OCI-LY1 (cell line): ENCODE data around the gene TMTC4.

Experiments
- H2AFZ ChIP-seq: fragments of 200-600 bp; sonication (generic), shearing (Covaris generic); 2 replicates; pipeline ENCODE4 v1.6.0; 2014; ENCODE audit warnings: antibody characterized with exemption, mild to moderate bottlenecking, low read length
- H3F3A ChIP-seq: fragments of 200-600 bp; sonication (generic), shearing (Covaris generic); 2 replicates; pipeline ENCODE4 v1.6.0; 2014; ENCODE audit warnings: mild to moderate bottlenecking, antibody characterized with exemption, low read length, moderate library complexity; ENCODE audit not compliant: insufficient read depth
- H3K27ac ChIP-seq: fragments of 200-600 bp; sonication (generic); 2 replicates; pipeline ENCODE4 v1.5.1; 2014; ENCODE audit warnings: low read length, mixed run types, mild to moderate bottlenecking, low read depth; ENCODE audit not compliant: poor library complexity, severe bottlenecking
- H3K27me3 ChIP-seq: fragments of 200-600 bp; sonication (generic); 2 replicates; pipeline ENCODE4 v1.6.0; 2014; ENCODE audit warnings: antibody characterized with exemption, mild to moderate bottlenecking, low read length, moderate library complexity; ENCODE audit not compliant: insufficient read depth
- H3K36me3 ChIP-seq: fragments of 200-600 bp; sonication (generic); 2 replicates; pipeline ENCODE4 v1.6.1; 2014; ENCODE audit warnings: mild to moderate bottlenecking, antibody characterized with exemption, low read length, moderate library complexity, mixed read lengths; ENCODE audit not compliant: insufficient read depth
- H3K4me1 ChIP-seq: fragments of 200-600 bp; sonication (generic); 2 replicates; pipeline ENCODE4 v1.5.1; 2014; ENCODE audit warnings: mild to moderate bottlenecking, low read length, moderate library complexity; ENCODE audit not compliant: insufficient read depth, severe bottlenecking
- H3K4me2 ChIP-seq: fragments of 200-600 bp; sonication (generic), shearing (Covaris generic); 2 replicates; pipeline ENCODE4 v1.6.1; 2014; ENCODE audit warnings: low read length
- H3K4me3 ChIP-seq: fragments of 200-600 bp; sonication (generic); 2 replicates; pipeline ENCODE4 v1.5.1; 2014; ENCODE audit warnings: low read length, low read depth, mild to moderate bottlenecking, mixed read lengths; ENCODE audit not compliant: poor library complexity, severe bottlenecking
- H3K79me2 ChIP-seq: fragments of 200-600 bp; shearing (Covaris generic); 2 replicates; pipeline ENCODE4 v1.6.1; 2016; ENCODE audit warnings: mixed run types, low read length, mixed read lengths; ENCODE audit not compliant: insufficient read depth
- H3K9ac ChIP-seq: fragments of 200-600 bp; sonication (generic), shearing (Covaris generic); 2 replicates; pipeline ENCODE4 v1.6.1; 2014; ENCODE audit warnings: mild to moderate bottlenecking, low read length, mixed read lengths
- H3K9me2 ChIP-seq: fragments of 200-600 bp; sonication (generic), shearing (Covaris generic); 2 replicates; pipeline ENCODE4 v1.6.1; 2014; ENCODE audit warnings: low read depth, mild to moderate bottlenecking, low read length, mixed read lengths
- H3K9me3 ChIP-seq: fragments of 200-600 bp; shearing (Covaris generic); 2 replicates; pipeline ENCODE4 v1.6.1; 2014; ENCODE audit warnings: low read length, mixed read lengths
- H4K20me1 ChIP-seq: fragments of 200-600 bp; sonication (generic), shearing (Covaris generic); 2 replicates; pipeline ENCODE4 v1.6.0; 2016; ENCODE audit warnings: mild to moderate bottlenecking, low read length; ENCODE audit not compliant: insufficient read depth
- EZH2 ChIP-seq: fragments of 200-600 bp; sonication (generic), shearing (Covaris generic); IDR thresholded peaks from 2 replicates; pipeline ENCODE4 v1.8.0; 2017; ENCODE audit warnings: borderline replicate concordance, mixed run types, mild to moderate bottlenecking, antibody characterized with exemption, low read length, moderate library complexity, mixed read lengths
- TF ChIP-seq, protein P1 (sequence below): fragments of 200-600 bp; sonication (generic), shearing (Covaris generic); IDR thresholded peaks from 2 replicates; pipeline ENCODE4 v1.5.1; 2017; ENCODE audit warnings: mild to moderate bottlenecking, antibody characterized with exemption, low read length, moderate library complexity, mixed read lengths

The TMTC4 gene

DNA sequence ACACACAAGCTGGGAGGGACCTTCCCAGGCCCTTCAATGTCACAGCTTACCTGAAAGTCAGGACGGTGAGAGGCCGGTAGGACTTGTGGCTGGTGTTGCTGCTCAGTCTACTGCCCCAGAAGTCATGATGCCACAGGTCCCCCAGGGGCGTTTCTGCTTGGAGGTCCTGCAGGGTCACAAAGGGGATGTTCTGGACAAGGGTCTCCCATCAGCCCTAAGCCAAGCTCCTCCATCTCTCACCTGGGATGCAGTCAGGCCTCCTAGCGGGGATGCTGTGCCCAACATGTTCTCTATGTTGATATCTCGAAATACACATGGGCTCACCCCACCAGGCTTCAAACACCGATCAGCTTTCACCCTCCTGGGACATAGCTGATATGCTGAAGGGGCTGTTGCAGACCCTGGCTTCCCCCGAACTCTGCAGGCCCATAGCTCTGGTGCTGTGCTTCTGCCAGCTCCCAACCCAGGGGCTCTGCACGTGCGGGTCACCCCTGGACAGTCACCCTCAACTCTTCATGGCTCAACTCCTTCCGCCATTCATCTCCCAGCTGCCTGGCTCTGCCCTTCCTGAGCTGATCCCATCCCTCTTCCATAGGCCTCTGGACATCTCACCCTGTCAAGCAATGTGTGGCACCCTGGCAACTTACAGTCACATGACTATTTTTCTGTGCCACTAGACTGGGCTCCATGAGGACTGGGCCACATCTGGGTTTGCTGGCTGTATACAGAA is 10.3 kb downstream of the TMTC4 start:
- no peaks in the 10 kb centered on the region for H3K9me2 ChIP-seq
- no peaks in the 10 kb centered on the region for H3K79me2 ChIP-seq
- no peaks in the 10 kb centered on the region for H3F3A ChIP-seq
- H3K4me1 ChIP-seq: peaks cover 17% of the 10 kb centered on the region
- no peaks in the 10 kb centered on the region for H3K27me3 ChIP-seq
- no peak overlapping the region for H3K9ac ChIP-seq
- no peak overlapping the region for H3K4me2 ChIP-seq
- no peak overlapping the region for H3K27ac ChIP-seq
- no peak overlapping the region for H3K4me3 ChIP-seq
- H3K36me3 ChIP-seq: peaks cover 93% of the 10 kb centered on the region
- H2AFZ ChIP-seq: no peak overlapping the region
- TF ChIP-seq, protein P1, sequence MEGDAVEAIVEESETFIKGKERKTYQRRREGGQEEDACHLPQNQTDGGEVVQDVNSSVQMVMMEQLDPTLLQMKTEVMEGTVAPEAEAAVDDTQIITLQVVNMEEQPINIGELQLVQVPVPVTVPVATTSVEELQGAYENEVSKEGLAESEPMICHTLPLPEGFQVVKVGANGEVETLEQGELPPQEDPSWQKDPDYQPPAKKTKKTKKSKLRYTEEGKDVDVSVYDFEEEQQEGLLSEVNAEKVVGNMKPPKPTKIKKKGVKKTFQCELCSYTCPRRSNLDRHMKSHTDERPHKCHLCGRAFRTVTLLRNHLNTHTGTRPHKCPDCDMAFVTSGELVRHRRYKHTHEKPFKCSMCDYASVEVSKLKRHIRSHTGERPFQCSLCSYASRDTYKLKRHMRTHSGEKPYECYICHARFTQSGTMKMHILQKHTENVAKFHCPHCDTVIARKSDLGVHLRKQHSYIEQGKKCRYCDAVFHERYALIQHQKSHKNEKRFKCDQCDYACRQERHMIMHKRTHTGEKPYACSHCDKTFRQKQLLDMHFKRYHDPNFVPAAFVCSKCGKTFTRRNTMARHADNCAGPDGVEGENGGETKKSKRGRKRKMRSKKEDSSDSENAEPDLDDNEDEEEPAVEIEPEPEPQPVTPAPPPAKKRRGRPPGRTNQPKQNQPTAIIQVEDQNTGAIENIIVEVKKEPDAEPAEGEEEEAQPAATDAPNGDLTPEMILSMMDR: no peak
- TF ChIP-seq EZH2: no peak
- H3K9me3 ChIP-seq: no peaks in the 10 kb centered on the region
- no peaks in the 10 kb centered on the region for H4K20me1 ChIP-seq

GRCh38 chr13:100662468-100663211 is 12.0 kb downstream of the TMTC4 start:
- Histone ChIP-seq H3K27ac (no peak overlapping the region), H3K9me3 (no peaks in the 10 kb centered on the region), H3F3A (no peaks in the 10 kb centered on the region), H3K4me3 (no peak overlapping the region), H3K79me2 (no peaks in the 10 kb centered on the region), H3K9ac (no peak overlapping the region), H4K20me1 (no peaks in the 10 kb centered on the region), H2AFZ (no peak overlapping the region), H3K9me2 (no peaks in the 10 kb centered on the region), H3K36me3 (peaks cover 93% of the 10 kb centered on the region), H3K4me2 (no peak overlapping the region), H3K4me1 (peaks cover 20% of the 10 kb centered on the region), H3K27me3 (no peaks in the 10 kb centered on the region)
- no peak for TF ChIP-seq EZH2
- TF ChIP-seq, protein P1: no peak

DNA sequence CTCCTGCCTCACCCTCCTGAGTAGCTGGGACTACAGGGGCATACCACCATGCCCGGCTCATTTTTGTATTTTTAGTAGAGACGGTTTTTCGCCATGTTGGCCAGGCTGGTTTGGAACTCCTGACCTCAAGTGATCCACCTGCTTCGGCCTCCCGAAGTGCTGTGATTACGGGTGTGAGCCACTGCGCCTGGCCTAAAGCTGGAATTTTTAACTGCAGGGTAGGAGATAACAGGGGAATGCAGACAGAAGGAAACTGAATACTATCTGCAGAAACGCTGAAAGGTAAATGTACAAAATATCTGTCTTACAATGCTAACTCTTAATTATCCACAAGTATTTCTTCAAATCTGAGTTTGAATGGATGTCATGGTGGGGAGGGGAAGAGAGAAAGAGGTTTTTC is 13.8 kb downstream of the TMTC4 start:
- Histone ChIP-seq H3K4me2 (no peak overlapping the region), H3F3A (no peaks in the 10 kb centered on the region), H4K20me1 (no peaks in the 10 kb centered on the region), H2AFZ (no peak overlapping the region), H3K36me3 (peaks cover 93% of the 10 kb centered on the region), H3K27ac (no peak overlapping the region), H3K9ac (no peak overlapping the region), H3K4me3 (no peak overlapping the region), H3K9me3 (no peaks in the 10 kb centered on the region), H3K9me2 (no peaks in the 10 kb centered on the region), H3K27me3 (no peaks in the 10 kb centered on the region), H3K79me2 (no peaks in the 10 kb centered on the region), H3K4me1 (peaks cover 10% of the 10 kb centered on the region)
- TF ChIP-seq, protein P1: no peak
- TF ChIP-seq EZH2: no peak
